Ecto neural progenitor cell (in vitro differentiated cells): ENCODE measurements around the gene GSG1L2.

Experiments
- DNase-seq: peaks from one replicate; pipeline ENCODE4 v3.0.0-alpha.2; 2018; ENCODE audit warnings: low spot score

GSG1L2 gene

DNA sequence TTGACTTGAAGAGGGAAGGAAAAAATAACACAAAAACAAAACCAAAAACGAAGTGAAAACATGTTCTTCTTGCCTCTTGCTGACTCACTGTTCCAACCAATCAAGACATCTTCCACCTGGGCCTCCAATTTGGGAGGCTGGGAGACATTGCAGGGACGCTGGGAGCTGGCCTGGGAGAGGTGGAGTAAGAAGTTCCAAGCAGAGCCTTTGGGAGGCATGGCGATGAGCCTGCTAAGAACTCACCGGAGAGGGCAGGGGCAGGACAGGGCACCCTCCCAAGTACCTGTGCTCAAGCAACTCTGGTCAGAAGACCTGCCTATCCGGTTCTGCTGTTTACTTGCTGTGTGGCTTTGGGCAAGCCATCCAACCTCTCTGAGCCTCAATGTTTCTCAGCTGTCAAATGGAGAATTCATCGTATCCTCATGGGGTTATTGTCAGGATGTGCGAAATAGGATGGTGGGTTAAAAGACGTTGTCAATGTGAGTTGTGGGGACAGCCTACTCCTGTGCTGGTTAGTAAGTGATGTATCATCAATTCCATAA, 3.0 kb upstream of the GSG1L2 start:
- DNase-seq = no peak

DNA sequence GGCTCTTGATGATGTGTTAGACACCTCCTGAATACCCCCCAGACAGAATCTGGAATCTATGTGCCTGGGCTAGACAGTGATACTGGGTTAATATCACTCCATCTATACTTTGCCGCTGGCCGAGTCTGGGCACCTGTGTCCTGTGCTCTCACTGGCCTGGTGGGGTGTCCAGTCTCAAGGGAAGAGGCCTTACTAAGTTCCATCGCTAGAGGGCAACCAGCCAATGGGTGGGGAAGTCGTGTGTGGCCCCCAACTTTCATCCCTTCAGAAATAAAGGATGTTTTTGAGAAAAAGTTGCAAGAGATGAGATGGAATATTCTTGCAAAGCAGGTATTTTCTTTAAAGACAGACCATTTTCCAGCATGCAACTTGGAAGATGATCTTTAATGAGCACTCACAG, 2.2 kb upstream of the GSG1L2 start:
- DNase-seq = no peak

DNA sequence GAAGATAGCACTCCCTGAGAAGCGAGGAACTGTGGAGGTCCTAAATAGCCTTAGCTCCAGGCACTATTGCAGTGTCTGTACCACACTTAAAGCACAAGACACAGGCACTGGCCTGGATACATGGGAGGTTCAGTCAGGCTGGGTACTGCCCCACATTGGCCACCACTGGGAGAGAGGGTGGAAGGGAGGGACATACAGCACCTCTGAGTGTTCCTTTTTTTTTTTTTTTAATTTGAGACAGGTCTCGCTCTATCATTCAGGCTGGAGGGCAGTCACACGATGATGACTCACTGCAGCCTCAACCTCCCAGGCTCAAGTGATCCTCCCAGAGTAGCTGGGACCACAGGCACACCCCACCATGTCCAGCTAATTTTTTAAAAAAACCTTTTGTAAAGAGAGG, 1.4 kb downstream of the GSG1L2 start:
- DNase-seq = no peak

DNA sequence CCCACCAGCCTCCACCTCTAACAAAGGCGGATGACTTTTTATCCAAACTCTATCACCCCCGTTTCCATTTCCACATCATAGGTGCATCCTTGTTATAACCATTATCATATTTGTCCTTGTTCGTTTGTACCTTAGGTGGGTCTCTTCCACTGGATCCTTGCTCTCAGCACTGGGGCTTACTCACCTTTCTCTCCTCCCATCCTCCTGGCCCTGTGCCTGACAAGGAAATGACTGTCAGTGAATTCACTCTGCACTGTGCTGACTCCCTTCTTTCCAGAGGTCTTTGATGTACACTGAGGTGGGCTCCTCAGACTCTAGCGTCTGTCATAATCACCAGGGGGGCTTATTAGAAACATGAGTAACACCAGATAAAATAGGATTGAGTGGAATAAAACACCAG, 3.1 kb downstream of the GSG1L2 start:
- no peak for DNase-seq

DNA sequence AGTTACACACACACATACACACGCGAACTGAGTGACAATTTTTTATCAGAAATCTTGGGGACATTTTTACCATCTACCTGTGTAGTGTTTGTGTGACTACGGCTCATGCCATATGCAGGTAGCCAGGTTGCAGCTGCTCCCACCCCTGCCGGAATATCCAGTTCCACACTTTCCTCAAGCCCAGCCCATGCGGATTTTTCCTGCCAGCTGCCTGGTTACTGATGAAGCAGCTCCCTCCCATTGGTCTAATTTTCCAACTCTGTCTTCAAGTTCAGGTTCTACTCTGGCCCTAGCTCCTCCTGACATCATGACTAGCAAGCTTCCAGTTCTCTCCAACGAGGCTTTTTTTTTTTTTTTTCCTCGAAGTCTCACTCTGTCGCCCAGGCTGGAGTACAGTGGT, 4.8 kb downstream of the GSG1L2 start:
- no peak for DNase-seq

DNA sequence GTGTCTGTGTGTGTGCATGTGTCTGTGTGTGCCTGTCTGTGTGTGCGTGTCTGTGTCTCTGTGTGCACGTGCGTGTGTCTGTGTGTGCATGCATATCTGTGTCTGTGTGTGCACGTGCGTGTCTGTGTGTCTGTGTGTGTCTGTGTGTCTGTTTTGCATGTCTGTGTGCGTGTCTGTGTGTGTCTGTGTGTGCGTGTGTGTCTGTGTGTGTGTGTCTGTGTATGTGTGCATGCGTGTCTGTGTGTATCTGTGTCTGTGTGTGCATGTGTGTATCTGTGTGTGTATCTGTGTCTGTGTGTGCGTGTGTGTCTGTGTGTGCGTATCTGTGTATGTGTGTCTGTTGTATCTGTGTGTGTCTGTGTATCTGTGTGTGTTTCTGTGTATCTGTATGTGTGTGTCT, 5.4 kb downstream of the GSG1L2 start:
- no peak for DNase-seq

DNA sequence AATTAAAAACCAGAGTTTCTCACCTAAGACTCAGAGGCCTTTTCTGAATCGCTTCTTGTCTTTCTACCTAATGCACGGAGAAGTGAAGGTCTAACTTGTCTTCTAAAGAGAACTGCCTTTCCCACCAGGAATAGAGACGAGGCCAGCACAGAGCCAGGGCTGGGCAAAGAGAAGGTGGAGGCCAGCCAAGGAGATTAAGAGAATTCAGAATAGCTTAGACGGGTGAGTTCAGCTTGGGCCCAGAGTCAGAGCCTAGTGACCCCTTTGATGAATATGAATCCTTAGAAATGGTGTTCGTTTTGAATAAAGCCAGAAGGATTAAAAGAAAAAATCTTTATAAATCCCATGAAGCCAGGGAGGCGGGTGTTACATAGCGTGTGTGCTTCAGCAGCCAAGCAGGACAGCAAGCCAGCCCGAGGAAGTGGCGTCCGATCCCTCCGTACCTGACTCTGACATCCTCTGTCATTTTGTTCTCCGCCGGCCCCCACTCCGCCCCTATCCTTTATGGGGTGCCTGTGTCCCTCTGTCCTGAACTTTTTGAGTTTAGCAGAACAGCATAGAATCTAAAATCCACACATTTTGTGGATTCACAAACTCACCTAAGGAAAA, 7.4 kb downstream of the GSG1L2 start:
- DNase-seq = no peak

DNA sequence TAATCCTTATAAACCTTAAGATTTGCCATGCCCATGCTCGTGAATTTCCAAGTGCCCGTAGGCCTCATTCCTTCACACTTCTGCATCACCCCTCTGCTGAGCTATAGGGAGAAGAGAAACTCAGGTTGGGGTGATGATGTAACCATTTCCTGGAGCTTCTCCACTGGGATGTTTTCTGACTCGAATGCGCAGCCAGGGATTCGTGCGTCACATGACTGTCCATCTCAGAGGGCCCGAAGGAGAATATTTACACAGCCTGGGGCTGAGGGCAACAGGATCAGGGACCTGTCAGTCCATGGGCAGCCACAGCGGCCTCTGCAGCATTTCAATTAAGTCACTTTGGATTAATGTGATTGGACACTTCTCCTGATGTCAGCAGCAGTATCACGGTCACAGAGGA, 8.7 kb downstream of the GSG1L2 start:
- DNase-seq = no peak

DNA sequence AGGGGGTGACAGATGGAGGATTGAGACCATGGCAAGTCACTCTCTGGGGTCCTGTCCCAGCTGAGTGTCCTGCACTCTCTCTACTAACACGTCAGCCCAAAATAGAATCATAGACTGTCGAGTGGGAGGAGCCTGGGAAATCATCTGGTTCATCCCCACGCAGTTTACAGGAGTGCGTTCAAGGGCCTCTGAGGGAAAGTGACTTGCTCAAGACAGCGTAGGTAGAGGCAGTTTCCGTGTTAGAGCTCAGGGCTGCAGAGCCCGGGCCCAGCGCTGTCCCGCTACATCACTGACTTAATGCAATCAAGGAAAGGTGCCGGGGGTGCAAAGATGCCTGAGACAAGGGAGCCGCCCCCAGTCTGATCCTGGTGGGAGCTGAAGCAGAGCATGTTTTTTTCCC, 10.3 kb downstream of the GSG1L2 start:
- no peak for DNase-seq

DNA sequence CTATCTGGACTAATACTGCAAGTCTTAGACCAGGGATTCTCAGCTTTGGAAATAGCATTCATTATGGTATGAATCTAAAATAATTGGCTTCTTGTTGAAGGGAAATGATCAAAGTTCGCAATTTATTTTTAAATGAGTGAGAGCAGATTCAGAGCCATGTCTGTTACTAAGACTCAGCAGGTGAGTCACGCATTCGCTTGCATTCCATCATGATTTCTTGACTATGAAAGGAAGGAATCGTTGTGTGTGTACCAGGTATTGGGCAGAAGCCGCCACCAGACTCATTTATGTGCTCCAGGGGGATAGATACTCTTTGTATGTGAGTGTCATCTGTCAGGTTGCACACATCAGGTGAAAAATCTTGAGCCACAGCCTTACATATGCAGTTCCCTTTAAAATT, 10.8 kb downstream of the GSG1L2 start:
- DNase-seq = no peak

DNA sequence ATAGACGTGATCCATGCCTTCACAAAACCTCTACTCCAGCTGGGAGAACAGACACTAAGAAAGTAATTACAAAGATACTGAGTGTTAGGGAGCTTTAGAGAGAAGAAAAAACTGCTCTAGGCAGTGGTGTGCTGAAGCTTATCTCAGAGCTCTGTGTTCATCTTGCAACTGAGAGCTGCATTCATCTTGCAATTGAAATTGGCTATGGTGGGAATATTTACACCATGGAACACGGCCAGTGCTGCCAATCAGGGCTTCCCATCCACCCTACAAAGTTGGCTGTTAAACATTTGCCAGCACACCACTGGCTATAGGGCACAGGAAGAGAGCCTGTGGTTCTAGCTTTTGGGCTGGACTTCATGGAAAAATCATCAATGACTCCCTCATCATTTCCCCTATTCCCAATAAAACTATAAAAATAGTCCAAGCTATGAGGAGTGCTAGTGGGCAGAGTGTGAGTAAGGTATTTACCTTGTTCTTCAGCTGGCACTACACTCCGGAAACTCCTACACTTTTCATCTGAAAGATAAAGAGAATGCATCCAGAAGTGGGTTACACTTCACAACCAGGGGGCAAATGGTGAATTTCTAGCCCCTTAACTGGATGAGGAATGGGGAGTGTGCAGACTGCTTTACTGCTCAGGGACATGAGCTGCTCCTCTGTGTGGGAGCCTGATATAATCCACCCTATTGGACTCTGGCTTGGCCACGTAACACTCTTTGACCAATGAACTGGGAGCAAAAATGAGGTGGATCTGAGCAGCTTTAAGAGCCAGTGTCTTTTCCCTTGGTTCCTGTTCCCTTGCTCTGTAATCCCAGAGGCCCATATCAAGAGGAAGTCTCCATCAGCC, 11.6 kb downstream of the GSG1L2 start:
- DNase-seq = no peak

DNA sequence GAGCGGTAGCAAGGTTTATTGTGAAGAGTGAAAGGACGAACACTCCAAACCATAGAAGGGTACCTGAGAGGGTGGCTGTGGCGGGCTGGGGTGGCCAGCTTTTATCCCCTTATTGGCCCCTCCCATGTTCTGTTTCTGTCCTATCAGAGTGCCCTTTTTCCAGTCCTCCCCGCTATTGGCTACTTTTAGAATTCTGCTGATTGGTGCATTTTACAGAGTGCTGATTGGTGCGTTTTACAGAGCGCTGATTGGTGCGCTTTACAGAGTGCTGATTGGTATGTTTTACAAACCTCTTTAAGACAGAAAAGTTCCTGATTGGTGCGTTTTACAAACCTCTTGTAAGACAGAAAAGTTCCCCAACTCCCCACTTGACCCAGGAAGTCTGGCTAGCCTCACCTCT, 12.5 kb downstream of the GSG1L2 start:
- DNase-seq = no peak

DNA sequence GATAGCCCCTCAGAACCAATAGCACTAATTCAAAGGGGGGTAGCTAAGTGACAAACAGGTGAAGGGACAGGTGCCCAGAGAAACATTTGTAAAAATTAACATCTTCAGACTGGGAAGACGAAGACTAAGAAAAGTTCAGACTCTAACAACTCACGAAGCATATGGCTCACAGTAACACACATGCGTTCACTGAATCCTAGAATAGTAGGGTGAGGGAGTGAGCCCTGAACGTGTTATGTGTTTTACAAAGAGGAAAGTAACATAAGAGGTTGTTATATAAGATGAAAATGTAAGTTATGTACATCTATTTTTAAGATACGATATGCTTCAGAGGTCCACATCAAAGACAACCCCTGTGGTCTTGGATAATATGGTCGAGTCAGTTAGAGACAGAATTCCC, 15.2 kb downstream of the GSG1L2 start:
- DNase-seq = no peak

DNA sequence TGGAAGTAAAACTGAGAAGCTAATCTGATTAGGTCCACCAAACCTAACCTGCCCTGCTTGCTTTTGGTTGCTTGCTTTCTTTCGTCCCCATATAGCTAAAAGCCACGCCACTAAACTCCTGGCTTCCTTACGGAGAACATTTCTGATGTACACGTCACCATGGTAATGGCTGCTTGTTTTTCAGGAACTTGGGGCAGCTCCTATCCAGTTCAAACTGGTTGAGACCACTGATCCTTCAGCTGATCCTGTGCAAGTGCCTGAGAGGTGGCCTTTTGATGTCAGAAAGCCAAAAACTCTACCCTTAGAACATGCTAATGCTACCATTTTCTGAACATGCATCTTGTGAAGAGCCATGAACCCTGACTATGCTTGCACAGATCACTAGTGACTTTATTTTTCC, 16.1 kb downstream of the GSG1L2 start:
- DNase-seq = no peak

DNA sequence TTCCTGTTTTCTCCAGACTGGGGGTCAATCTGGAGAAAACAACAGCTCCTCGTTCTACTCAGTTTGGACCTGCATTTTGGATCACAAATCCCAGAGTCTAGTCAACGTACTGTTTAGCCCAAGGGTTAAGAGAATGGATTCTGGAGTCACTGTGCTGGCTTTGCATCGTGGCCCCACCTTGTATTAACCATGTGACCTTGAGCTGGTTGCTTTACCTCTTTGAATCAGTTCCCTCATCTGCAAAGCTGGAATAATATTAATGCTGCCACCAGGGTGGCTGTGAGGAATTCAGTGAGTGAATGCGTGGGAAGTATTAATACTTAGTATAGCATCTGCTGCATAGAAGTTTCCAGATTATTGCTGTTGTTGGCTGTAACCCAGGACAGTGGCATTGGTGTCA, 19.2 kb downstream of the GSG1L2 start:
- DNase-seq = no peak

DNA sequence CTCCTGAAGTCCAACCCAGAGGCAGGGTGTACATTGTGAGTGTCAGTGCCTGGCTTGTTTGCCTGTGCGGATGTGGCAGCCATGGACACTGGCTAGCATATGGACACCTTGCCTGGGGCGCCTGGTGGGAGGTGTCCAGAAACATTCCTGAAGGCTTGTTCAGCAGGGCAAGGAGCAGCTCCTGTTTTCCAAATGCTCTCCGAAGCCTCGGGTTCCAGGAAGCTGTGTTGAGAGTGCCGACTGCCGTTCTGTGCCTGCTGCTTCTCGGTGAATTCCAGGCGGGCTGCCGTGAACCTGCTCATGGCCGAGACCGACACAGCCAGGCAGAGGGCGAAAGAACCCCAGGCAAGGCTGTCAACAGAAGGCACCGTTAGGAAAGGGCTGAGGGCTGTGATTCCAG, 19.6 kb downstream of the GSG1L2 start:
- DNase-seq = no peak

DNA sequence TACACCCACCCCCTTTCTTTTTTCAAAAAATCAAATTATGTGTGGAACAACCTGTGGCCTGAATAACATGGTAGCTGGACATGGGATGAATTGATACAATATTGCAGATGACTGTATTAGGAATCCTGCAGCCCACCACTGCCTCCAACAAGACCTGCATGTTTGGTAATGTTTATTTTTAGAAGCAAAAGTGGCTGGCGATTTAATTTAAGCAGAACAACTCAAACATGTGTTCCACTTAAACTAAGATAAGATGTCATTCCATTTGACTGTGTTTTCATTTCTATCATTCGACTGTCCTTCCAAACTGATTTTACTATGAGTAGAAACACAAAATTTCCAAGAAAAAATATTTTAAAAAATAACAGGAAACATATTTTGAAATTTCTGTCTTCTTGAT, 20.4 kb downstream of the GSG1L2 start:
- DNase-seq = no peak

DNA sequence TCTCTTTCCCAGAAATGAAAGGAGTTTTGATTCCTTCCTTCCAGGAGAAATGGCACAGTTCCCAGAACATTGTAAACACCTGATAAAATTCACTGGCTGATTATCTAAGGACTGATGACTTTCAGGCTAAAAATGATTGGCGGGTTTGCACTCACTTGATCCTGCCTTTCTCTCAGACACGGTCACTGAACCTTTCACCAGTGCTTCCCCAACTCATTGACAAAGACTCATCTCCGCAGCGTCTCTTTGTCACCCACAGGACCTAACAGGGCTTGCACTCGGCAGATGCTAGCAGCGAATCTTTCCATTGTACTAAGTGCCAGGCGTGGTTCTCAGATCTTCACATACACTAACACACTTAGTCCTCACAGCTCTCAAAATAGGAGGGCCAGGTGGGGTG, 23.2 kb downstream of the GSG1L2 start:
- no peak for DNase-seq

DNA sequence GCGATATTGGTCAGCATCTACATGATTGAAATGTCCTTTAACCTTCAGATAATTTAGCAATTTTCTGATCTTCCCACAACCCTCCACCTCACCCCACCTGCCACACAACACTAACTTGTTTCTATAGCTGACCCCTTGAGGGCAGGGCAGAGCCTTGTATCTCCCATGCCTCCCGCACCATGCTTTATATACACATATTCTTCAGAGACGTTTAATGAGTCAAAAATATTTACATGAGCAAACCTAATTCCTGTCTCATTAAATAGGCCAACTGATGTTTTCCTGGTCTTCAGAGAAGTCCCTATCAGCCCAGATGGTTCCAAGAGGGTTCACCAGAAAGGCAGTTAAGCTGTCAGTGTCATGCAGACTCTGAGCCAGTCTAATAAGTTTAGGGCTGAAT, 23.9 kb downstream of the GSG1L2 start:
- no peak for DNase-seq

DNA sequence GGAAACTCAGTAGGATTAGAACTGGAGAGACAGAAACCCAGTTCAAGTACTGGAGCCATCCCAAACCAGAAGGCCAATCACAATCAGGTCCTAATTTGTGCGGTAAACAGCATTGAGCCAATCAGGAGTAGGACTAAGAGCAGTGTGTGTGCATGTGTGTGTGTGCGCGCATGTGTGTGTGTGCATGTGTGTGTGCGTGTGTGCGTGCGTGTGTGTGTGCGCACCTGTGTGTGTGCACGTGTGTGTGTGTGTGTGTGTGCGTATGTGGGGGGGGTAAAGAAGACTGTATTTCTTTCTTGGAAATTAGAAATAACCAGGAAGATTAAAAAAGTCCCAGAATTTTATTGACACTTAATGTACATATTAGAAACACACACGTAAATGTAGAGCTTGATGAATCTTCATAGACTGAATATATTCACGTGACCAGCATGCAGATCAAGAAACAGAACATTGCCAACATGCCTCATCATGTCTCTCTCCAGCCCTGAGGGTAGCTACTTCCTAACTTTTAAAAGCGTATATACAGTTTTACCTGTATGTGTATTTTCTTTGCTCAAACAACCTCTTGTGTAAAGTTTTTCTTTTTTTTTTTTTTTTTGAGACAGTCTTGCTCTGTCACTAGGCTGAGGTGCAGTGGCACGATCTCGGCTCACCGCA, 29.6 kb downstream of the GSG1L2 start:
- DNase-seq = no peak

DNA sequence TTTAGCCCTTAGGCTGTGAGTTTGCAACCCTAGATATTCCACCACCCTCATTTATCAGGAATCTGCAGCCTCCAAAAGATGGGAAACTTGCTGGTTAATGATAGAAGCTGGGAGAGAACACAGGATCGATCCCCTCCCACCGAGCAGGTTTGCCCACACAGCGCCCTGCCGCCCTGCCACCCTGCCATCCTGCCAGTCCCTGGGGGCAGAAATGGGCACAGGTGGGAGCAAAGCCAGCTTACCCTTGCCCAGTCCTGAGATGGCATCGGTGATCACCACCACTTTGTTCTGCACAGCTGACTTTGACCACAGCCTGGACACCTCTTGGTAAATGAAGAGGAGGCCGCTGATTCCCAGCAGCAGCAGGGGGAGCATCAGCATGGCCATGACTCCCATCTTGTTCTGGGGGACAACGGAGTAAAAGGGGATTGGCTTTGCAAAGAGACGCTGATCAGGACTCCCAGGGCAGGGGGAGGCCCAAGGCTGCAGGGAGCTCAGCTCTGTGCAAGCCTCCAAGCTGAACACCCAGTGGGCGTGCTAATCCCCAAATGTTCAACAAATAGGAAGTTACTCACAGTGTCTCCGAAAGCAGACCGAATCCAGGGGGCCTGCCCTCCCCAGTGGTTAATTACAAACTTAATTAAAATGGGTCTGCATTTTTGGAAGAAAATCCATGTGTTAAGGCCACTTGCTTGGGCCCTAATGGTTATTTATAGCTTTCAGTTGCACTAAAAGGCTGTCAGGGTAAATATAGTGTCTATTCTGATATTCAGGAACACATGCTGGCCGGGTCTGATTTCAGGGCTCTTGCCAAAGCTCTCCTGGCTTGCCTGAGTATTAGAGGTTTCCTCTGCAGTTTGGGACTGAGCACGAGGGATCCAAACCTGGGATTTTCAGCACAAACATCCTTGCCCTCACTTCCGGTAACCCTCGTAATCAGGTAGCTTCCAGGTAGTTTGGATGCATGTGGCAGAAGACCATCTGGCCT, 30.7 kb downstream of the GSG1L2 start, which contains the start of gene DHRS7C:
DHRS7C (minus strand) TSS at position 704 of the 988 bp plus-strand sequence; CDS start at position 396, 308 bp downstream.
- no peak for DNase-seq

DNA sequence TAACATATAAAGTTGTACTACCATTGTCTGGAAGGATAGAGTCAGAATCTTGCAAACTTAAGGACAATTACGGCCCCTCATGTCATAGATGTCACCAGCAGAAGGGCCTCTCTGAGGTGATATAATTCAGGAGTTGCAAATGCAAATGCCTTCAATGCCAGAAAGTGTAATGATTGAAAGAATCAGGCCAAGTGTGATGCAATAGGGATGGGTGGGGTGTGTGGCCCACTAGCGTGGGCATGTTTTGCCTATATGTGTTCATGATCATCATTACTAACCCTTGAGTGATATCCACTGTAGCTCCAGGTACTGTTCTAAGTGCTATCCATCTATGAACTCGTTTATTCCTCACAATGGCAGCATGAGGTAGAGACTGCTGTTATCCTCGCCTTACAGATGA, 31.6 kb downstream of the GSG1L2 start:
- DNase-seq = no peak
